HUES48 (cell line): ENCODE measurements around the gene PCBP2.

Experiments
- H3K27ac ChIP-seq: one replicate; pipeline ENCODE4 v1.7.0; 2013; ENCODE audit warnings: low read depth, low read length, inconsistent platforms
- H3K27me3 ChIP-seq: 2 replicates; pipeline ENCODE4 v1.6.1; 2013; ENCODE audit warnings: mild to moderate bottlenecking, low read length; ENCODE audit not compliant: control insufficient read depth, insufficient read depth
- H3K36me3 ChIP-seq: 2 replicates; pipeline ENCODE4 v1.6.1; 2013; ENCODE audit warnings: low read length; ENCODE audit not compliant: control insufficient read depth, insufficient read depth
- H3K4me1 ChIP-seq: 2 replicates; pipeline ENCODE4 v1.6.1; 2013; ENCODE audit warnings: mild to moderate bottlenecking, low read length; ENCODE audit not compliant: control insufficient read depth, insufficient read depth
- H3K4me3 ChIP-seq: 2 replicates; pipeline ENCODE4 v1.5.1; 2013; ENCODE audit warnings: mild to moderate bottlenecking, low read depth, low read length
- H3K9ac ChIP-seq: 2 replicates; pipeline ENCODE4 v1.6.1; 2013; ENCODE audit warnings: mild to moderate bottlenecking, low read depth, low read length, moderate library complexity
- H3K9me3 ChIP-seq: 2 replicates; pipeline ENCODE4 v1.6.1; 2013; ENCODE audit warnings: low read length; ENCODE audit not compliant: control insufficient read depth, insufficient read depth

PCBP2 gene

GRCh38 chr12:53462935-53463334 lies 11.0 kb downstream of the PCBP2 start:
- Histone ChIP-seq H3K4me1 (peaks cover 24% of the 10 kb centered on the region), H3K4me3 (no peak overlapping the region), H3K27ac (no peak overlapping the region), H3K36me3 (peaks cover 99% of the 10 kb centered on the region), H3K9ac (no peak overlapping the region), H3K27me3 (no peaks in the 10 kb centered on the region), H3K9me3 (no peaks in the 10 kb centered on the region)

- Histone ChIP-seq H3K4me1 (peaks cover 24% of the 10 kb centered on the region), H3K9ac (no peak overlapping the region), H3K9me3 (no peaks in the 10 kb centered on the region), H3K27ac (peak overlapping the region; percentile 23), H3K27me3 (no peaks in the 10 kb centered on the region), H3K36me3 (peaks cover 99% of the 10 kb centered on the region), H3K4me3 (no peak overlapping the region)
Observed at GRCh38 chr12:53463802-53464560, 12.1 kb downstream of the PCBP2 start.

GRCh38 chr12:53464685-53465418 lies 12.9 kb downstream of the PCBP2 start:
- peak overlapping the region; percentile 23 for H3K27ac ChIP-seq
- H3K9me3 ChIP-seq = no peaks in the 10 kb centered on the region
- no peaks in the 10 kb centered on the region for H3K27me3 ChIP-seq
- peaks cover 24% of the 10 kb centered on the region for H3K4me1 ChIP-seq
- H3K36me3 ChIP-seq = peaks cover 99% of the 10 kb centered on the region
- no peak overlapping the region for H3K9ac ChIP-seq
- H3K4me3 ChIP-seq = no peak overlapping the region

- Histone ChIP-seq H3K9ac (no peak overlapping the region), H3K27me3 (no peaks in the 10 kb centered on the region), H3K36me3 (peaks cover 99% of the 10 kb centered on the region), H3K4me3 (no peak overlapping the region), H3K4me1 (peaks cover 24% of the 10 kb centered on the region), H3K27ac (peak overlapping the region; percentile 14), H3K9me3 (no peaks in the 10 kb centered on the region)
Observed at GRCh38 chr12:53465679-53466078, 13.8 kb downstream of the PCBP2 start.

GRCh38 chr12:53466640-53467039 lies 14.7 kb downstream of the PCBP2 start:
- Histone ChIP-seq H3K27me3 (no peaks in the 10 kb centered on the region), H3K9ac (no peak overlapping the region), H3K27ac (no peak overlapping the region), H3K9me3 (no peaks in the 10 kb centered on the region), H3K4me1 (peaks cover 24% of the 10 kb centered on the region), H3K4me3 (no peak overlapping the region), H3K36me3 (peaks cover 98% of the 10 kb centered on the region)

GRCh38 chr12:53467082-53467481 lies 15.2 kb downstream of the PCBP2 start:
- Histone ChIP-seq H3K9me3 (no peaks in the 10 kb centered on the region), H3K27ac (no peak overlapping the region), H3K4me1 (peaks cover 24% of the 10 kb centered on the region), H3K27me3 (no peaks in the 10 kb centered on the region), H3K36me3 (peaks cover 98% of the 10 kb centered on the region), H3K9ac (no peak overlapping the region), H3K4me3 (no peak overlapping the region)

- Histone ChIP-seq H3K27ac (no peak overlapping the region), H3K36me3 (peaks cover 98% of the 10 kb centered on the region), H3K9ac (no peak overlapping the region), H3K4me1 (peaks cover 17% of the 10 kb centered on the region), H3K9me3 (no peaks in the 10 kb centered on the region), H3K27me3 (no peaks in the 10 kb centered on the region), H3K4me3 (no peak overlapping the region)
Observed at GRCh38 chr12:53467880-53468279, 16.0 kb downstream of the PCBP2 start.

- H3K27ac ChIP-seq = no peak overlapping the region
- H3K9me3 ChIP-seq = no peaks in the 10 kb centered on the region
- peaks cover 13% of the 10 kb centered on the region for H3K4me1 ChIP-seq
- H3K4me3 ChIP-seq = no peak overlapping the region
- H3K9ac ChIP-seq = no peak overlapping the region
- H3K36me3 ChIP-seq = peaks cover 97% of the 10 kb centered on the region
- H3K27me3 ChIP-seq = no peaks in the 10 kb centered on the region
Observed at GRCh38 chr12:53468282-53468681, 16.4 kb downstream of the PCBP2 start.

GRCh38 chr12:53472056-53472582 lies 20.2 kb downstream of the PCBP2 start:
- no peaks in the 10 kb centered on the region for H3K9me3 ChIP-seq
- H3K9ac ChIP-seq = no peak overlapping the region
- H3K36me3 ChIP-seq = peaks cover 98% of the 10 kb centered on the region
- peaks cover 9% of the 10 kb centered on the region; the same call in 1 of the 2 replicates for H3K4me1 ChIP-seq
- no peak overlapping the region for H3K27ac ChIP-seq
- H3K4me3 ChIP-seq = no peak overlapping the region
- no peaks in the 10 kb centered on the region for H3K27me3 ChIP-seq

- Histone ChIP-seq H3K4me3 (no peak overlapping the region), H3K9ac (no peak overlapping the region), H3K9me3 (no peaks in the 10 kb centered on the region), H3K36me3 (peaks cover 97% of the 10 kb centered on the region), H3K4me1 (peaks cover 9% of the 10 kb centered on the region; the same call in 1 of the 2 replicates), H3K27ac (peak overlapping the region; percentile 12), H3K27me3 (no peaks in the 10 kb centered on the region)
Observed at GRCh38 chr12:53474077-53474476, 22.2 kb downstream of the PCBP2 start.

- no peak overlapping the region for H3K9ac ChIP-seq
Observed at GRCh38 chr12:53474819-53475218, 22.9 kb downstream of the PCBP2 start.

More at GRCh38 chr12:53474819-53475218, 22.9 kb downstream of the PCBP2 start:
- peaks cover 11% of the 10 kb centered on the region; the same call in 1 of the 2 replicates for H3K4me1 ChIP-seq
- H3K36me3 ChIP-seq = peaks cover 97% of the 10 kb centered on the region
- H3K9me3 ChIP-seq = no peaks in the 10 kb centered on the region
- no peaks in the 10 kb centered on the region for H3K27me3 ChIP-seq
- H3K27ac ChIP-seq = peak overlapping the region; percentile 12
- no peak overlapping the region for H3K4me3 ChIP-seq
